ENCODE data around the gene FADS3.
A peak's percentile ranks its signal among the peaks of the same experiment; 100 is the strongest.

Gene FADS3

GRCh38 chr11:61840371-61840770, 51.0 kb downstream of the FADS3 start:
- Histone ChIP-seq H3K27ac (ENCODE audit: low read depth, low read length) (no peak overlapping the region), H3K4me1 (ENCODE audit: control insufficient read depth, insufficient read depth, low read length) (no peaks in the 10 kb centered on the region), H3K27me3 (ENCODE audit: control insufficient read depth, insufficient read depth, low read length) (no peaks in the 10 kb centered on the region), H3K4me3 (ENCODE audit: low read length) (no peak overlapping the region), H3K9ac (ENCODE audit: low read length) (no peak overlapping the region), H3K36me3 (ENCODE audit: control insufficient read depth, insufficient read depth, low read length) (peaks cover 8% of the 10 kb centered on the region)

GRCh38 chr11:61839742-61840141, 51.6 kb downstream of the FADS3 start:
- Histone ChIP-seq H3K27me3 (ENCODE audit: control insufficient read depth, insufficient read depth, low read length) (no peaks in the 10 kb centered on the region), H3K36me3 (ENCODE audit: control insufficient read depth, insufficient read depth, low read length) (peaks cover 8% of the 10 kb centered on the region), H3K27ac (ENCODE audit: low read depth, low read length) (no peak overlapping the region), H3K4me3 (ENCODE audit: low read length) (no peak overlapping the region), H3K9ac (ENCODE audit: low read length) (no peak overlapping the region), H3K4me1 (ENCODE audit: control insufficient read depth, insufficient read depth, low read length) (no peaks in the 10 kb centered on the region)

- Histone ChIP-seq H3K4me3 (ENCODE audit: low read length) (no peak overlapping the region), H3K27me3 (ENCODE audit: control insufficient read depth, insufficient read depth, low read length) (no peaks in the 10 kb centered on the region), H3K9ac (ENCODE audit: low read length) (no peak overlapping the region), H3K27ac (ENCODE audit: low read depth, low read length) (no peak overlapping the region), H3K36me3 (ENCODE audit: control insufficient read depth, insufficient read depth, low read length) (peaks cover 8% of the 10 kb centered on the region), H3K4me1 (ENCODE audit: control insufficient read depth, insufficient read depth, low read length) (no peaks in the 10 kb centered on the region)
These were observed 52.4 kb downstream of the FADS3 start for GRCh38 chr11:61838921-61839320.

- no peak overlapping the region for H3K27ac ChIP-seq (ENCODE audit: low read depth, low read length)
- no peak overlapping the region for H3K4me3 ChIP-seq (ENCODE audit: low read length)
- H3K9ac ChIP-seq (ENCODE audit: low read length) = no peak overlapping the region
- H3K36me3 ChIP-seq (ENCODE audit: control insufficient read depth, insufficient read depth, low read length) = peaks cover 8% of the 10 kb centered on the region
- no peaks in the 10 kb centered on the region for H3K27me3 ChIP-seq (ENCODE audit: control insufficient read depth, insufficient read depth, low read length)
- H3K4me1 ChIP-seq (ENCODE audit: control insufficient read depth, insufficient read depth, low read length) = no peaks in the 10 kb centered on the region
These were observed 52.8 kb downstream of the FADS3 start for GRCh38 chr11:61838501-61838900.

- Histone ChIP-seq H3K36me3 (ENCODE audit: control insufficient read depth, insufficient read depth, low read length) (peaks cover 8% of the 10 kb centered on the region), H3K9ac (ENCODE audit: low read length) (no peak overlapping the region), H3K27me3 (ENCODE audit: control insufficient read depth, insufficient read depth, low read length) (no peaks in the 10 kb centered on the region), H3K4me3 (ENCODE audit: low read length) (no peak overlapping the region), H3K27ac (ENCODE audit: low read depth, low read length) (no peak overlapping the region), H3K4me1 (ENCODE audit: control insufficient read depth, insufficient read depth, low read length) (no peaks in the 10 kb centered on the region)
These were observed 53.8 kb downstream of the FADS3 start for GRCh38 chr11:61837411-61838005.

- Histone ChIP-seq H3K4me1 (ENCODE audit: control insufficient read depth, insufficient read depth, low read length) (no peaks in the 10 kb centered on the region), H3K27ac (ENCODE audit: low read depth, low read length) (no peak overlapping the region)
These were observed 55.2 kb downstream of the FADS3 start for GRCh38 chr11:61836193-61836592.

GRCh38 chr11:61834278-61835048, 56.9 kb downstream of the FADS3 start:
- Histone ChIP-seq H3K9ac (ENCODE audit: low read length) (peak overlapping the region; percentile 2), H3K4me1 (ENCODE audit: control insufficient read depth, insufficient read depth, low read length) (peaks cover 14% of the 10 kb centered on the region), H3K36me3 (ENCODE audit: control insufficient read depth, insufficient read depth, low read length) (no peaks in the 10 kb centered on the region), H3K4me3 (ENCODE audit: low read length) (no peak overlapping the region), H3K27ac (ENCODE audit: low read depth, low read length) (peak overlapping the region; percentile 6), H3K27me3 (ENCODE audit: control insufficient read depth, insufficient read depth, low read length) (no peaks in the 10 kb centered on the region)

More at GRCh38 chr11:61836193-61836592, 55.2 kb downstream of the FADS3 start:
- no peaks in the 10 kb centered on the region for H3K27me3 ChIP-seq (ENCODE audit: control insufficient read depth, insufficient read depth, low read length)
- peaks cover 8% of the 10 kb centered on the region for H3K36me3 ChIP-seq (ENCODE audit: control insufficient read depth, insufficient read depth, low read length)
- no peak overlapping the region for H3K9ac ChIP-seq (ENCODE audit: low read length)
- no peak overlapping the region for H3K4me3 ChIP-seq (ENCODE audit: low read length)

GRCh38 chr11:61833926-61834277, 57.4 kb downstream of the FADS3 start:
- no peak overlapping the region for H3K4me3 ChIP-seq (ENCODE audit: low read length)
- H3K9ac ChIP-seq (ENCODE audit: low read length) = no peak overlapping the region
- no peaks in the 10 kb centered on the region for H3K27me3 ChIP-seq (ENCODE audit: control insufficient read depth, insufficient read depth, low read length)
- peaks cover 15% of the 10 kb centered on the region for H3K4me1 ChIP-seq (ENCODE audit: control insufficient read depth, insufficient read depth, low read length)
- no peaks in the 10 kb centered on the region for H3K36me3 ChIP-seq (ENCODE audit: control insufficient read depth, insufficient read depth, low read length)
- peak overlapping the region; percentile 6 for H3K27ac ChIP-seq (ENCODE audit: low read depth, low read length)

- Histone ChIP-seq H3K36me3 (ENCODE audit: control insufficient read depth, insufficient read depth, low read length) (no peaks in the 10 kb centered on the region), H3K4me3 (ENCODE audit: low read length) (no peak overlapping the region), H3K27me3 (ENCODE audit: control insufficient read depth, insufficient read depth, low read length) (no peaks in the 10 kb centered on the region), H3K27ac (ENCODE audit: low read depth, low read length) (no peak overlapping the region), H3K9ac (ENCODE audit: low read length) (no peak overlapping the region), H3K4me1 (ENCODE audit: control insufficient read depth, insufficient read depth, low read length) (peaks cover 15% of the 10 kb centered on the region)
These were observed 57.9 kb downstream of the FADS3 start for GRCh38 chr11:61833471-61833870.

GRCh38 chr11:61832754-61833153, 58.6 kb downstream of the FADS3 start:
- Histone ChIP-seq H3K4me3 (ENCODE audit: low read length) (no peak overlapping the region), H3K27me3 (ENCODE audit: control insufficient read depth, insufficient read depth, low read length) (no peaks in the 10 kb centered on the region), H3K36me3 (ENCODE audit: control insufficient read depth, insufficient read depth, low read length) (no peaks in the 10 kb centered on the region), H3K4me1 (ENCODE audit: control insufficient read depth, insufficient read depth, low read length) (peaks cover 15% of the 10 kb centered on the region), H3K27ac (ENCODE audit: low read depth, low read length) (no peak overlapping the region), H3K9ac (ENCODE audit: low read length) (no peak overlapping the region)

- Histone ChIP-seq H3K4me1 (ENCODE audit: control insufficient read depth, insufficient read depth, low read length) (peaks cover 15% of the 10 kb centered on the region), H3K4me3 (ENCODE audit: low read length) (no peak overlapping the region), H3K36me3 (ENCODE audit: control insufficient read depth, insufficient read depth, low read length) (no peaks in the 10 kb centered on the region), H3K9ac (ENCODE audit: low read length) (no peak overlapping the region), H3K27me3 (ENCODE audit: control insufficient read depth, insufficient read depth, low read length) (no peaks in the 10 kb centered on the region), H3K27ac (ENCODE audit: low read depth, low read length) (no peak overlapping the region)
These were observed 59.1 kb downstream of the FADS3 start for GRCh38 chr11:61832207-61832606.

- Histone ChIP-seq H3K4me3 (ENCODE audit: low read length) (no peak overlapping the region), H3K36me3 (ENCODE audit: control insufficient read depth, insufficient read depth, low read length) (no peaks in the 10 kb centered on the region), H3K27ac (ENCODE audit: low read depth, low read length) (peak overlapping the region; percentile 77), H3K27me3 (ENCODE audit: control insufficient read depth, insufficient read depth, low read length) (no peaks in the 10 kb centered on the region), H3K9ac (ENCODE audit: low read length) (no peak overlapping the region), H3K4me1 (ENCODE audit: control insufficient read depth, insufficient read depth, low read length) (peaks cover 15% of the 10 kb centered on the region)
These were observed 60.9 kb downstream of the FADS3 start for GRCh38 chr11:61830237-61831105.
